Esophagus muscularis mucosa (tissue), 4 donors: ENCODE data around the gene LDB3. TPM values are rescaled to one million over a fixed set of nuclear protein-coding genes. Genes with fewer than 3 reads are reported as not detected.

Experiments
- DNase-seq: peaks from one replicate; pipeline ENCODE4 v3.0.0-alpha.2; 2017; ENCODE audit errors: extremely low spot score
- H3K27ac ChIP-seq, 4 donors: fragments of 200-600 bp; sonication (generic); replicated peaks in 1 of 4; 1 replicate in 3 of 4; 2 replicates in 1 of 4; pipeline ENCODE4 v1.5.1; 2016 to 2019; ENCODE audit warnings: mild to moderate bottlenecking in 1 of 4
- H3K27me3 ChIP-seq, 4 donors: fragments of 200-600 bp; sonication (generic); one replicate each; pipeline versions ENCODE4 v1.5.1 to v1.6.0; 2016 to 2019
- H3K36me3 ChIP-seq, 4 donors: fragments of 200-600 bp; sonication (generic); one replicate each; pipeline ENCODE4 v1.5.1; 2016 to 2019
- H3K4me1 ChIP-seq, 4 donors: fragments of 200-600 bp; sonication (generic); one replicate each; pipeline ENCODE4 v1.5.1; 2016 to 2019
- H3K4me3 ChIP-seq, 4 donors: fragments of 200-600 bp; sonication (generic); 1 replicate in 2 of 4; 2 replicates in 2 of 4; pipeline ENCODE4 v1.5.1; 2016 to 2019; ENCODE audit warnings: mild to moderate bottlenecking in 4 of 4, moderate library complexity in 1 of 4
- H3K9me3 ChIP-seq, 4 donors: fragments of 200-600 bp; sonication (generic); 1 replicate in 3 of 4; 2 replicates in 1 of 4; pipeline ENCODE4 v1.5.1; 2016 to 2019
- EP300 ChIP-seq: sonication (generic); formaldehyde crosslinking; IDR thresholded peaks from one replicate; pipeline ENCODE4 v1.6.1; 2017; ENCODE audit warnings: antibody characterized with exemption
- POLR2A ChIP-seq: fragments of 450-650 bp; IDR thresholded peaks from one replicate; pipeline ENCODE4 v1.6.1; 2017; ENCODE audit warnings: antibody characterized with exemption, moderate library complexity, mild to moderate bottlenecking, low read depth
- POLR2AphosphoS5 ChIP-seq, 2 donors: sonication (generic); formaldehyde crosslinking; IDR thresholded peaks; one replicate each; pipeline ENCODE4 v1.6.1; 2017; ENCODE audit warnings: antibody characterized with exemption in 2 of 2
- WGBS: methylation state at CpG from one replicate; pipeline ENCODE4 v1.1.5; 2018; 5-methylcytosine and 5-hydroxymethylcytosine counted together
- intact Hi-C: fragments of 100-400 bp; cut with DNase I; formaldehyde crosslinking; loops from one replicate; pipeline ENCODE4 v1.15.1; 2023
- total RNA-seq, 4 donors: library from RNA; depleted of rRNA; stranded (reverse); fragments of >200 nt; gene quantifications; one replicate each; pipeline versions ENCODE4 v1.1.0 to v1.2.1, GENCODE V29; 2016
- TF ChIP-seq, protein P1 (sequence below), 3 experiments: fragments of 200-600 bp in 2 of 3; fragments of 450-650 bp in 1 of 3; sonication (generic) in 2 of 3; IDR thresholded peaks; one replicate each; pipeline ENCODE4 v1.5.1; 2017 to 2019; ENCODE audit warnings: antibody characterized with exemption in 3 of 3, mild to moderate bottlenecking in 2 of 3, moderate library complexity in 1 of 3

Gene LDB3
- total RNA-seq, 4 donors from 2014 or later = 12.6 to 42.3 (median 21.6) TPM

DNA sequence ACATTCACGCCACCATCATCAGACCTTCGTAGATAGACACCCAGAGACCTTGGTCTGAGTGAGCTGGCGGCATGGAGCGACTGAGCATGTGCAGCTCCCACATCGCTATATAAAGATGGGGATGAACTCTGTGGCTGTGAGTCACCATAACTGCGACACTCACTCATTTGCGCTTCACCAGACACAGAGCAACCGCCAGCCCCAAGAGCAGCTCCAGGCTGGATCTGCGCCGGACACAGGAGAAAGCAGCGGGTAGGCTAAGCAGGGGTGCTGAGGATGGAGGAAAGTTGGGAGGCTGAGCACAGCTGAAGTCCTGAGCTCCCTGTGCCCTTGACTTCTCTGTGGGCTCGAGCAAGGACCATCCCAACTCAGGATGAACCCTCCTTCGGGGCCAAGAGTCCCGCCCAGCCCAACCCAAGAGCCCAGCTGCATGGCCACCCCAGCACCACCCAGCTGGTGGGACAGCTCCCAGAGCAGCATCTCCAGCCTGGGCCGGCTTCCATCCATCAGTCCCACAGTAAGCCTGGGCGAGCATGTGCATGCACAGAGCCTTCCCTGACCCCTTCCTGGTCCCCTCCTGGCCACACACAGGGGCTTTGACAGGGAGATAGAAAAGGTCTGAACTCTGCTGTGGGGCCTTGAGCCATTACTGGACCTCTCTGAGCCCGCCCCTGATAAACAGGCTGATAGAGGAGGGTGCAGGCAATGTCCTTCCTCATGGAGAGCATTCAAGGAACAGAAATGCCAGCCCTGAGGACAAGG lies 13.7 kb upstream of the LDB3 start, which contains the start of gene OPN4:
Gene OPN4, plus strand, starts transcription at position 137 of the 762 bp plus-strand sequence. Its CDS starts 237 bp downstream, at position 374.
- Histone ChIP-seq H3K36me3 (no peaks in the 10 kb centered on the region), H3K4me3 (no peak within 1 kb of the TSS), H3K27ac (no peak within 1 kb of the TSS), H3K9me3 (no peaks in the 10 kb centered on the region), H3K4me1 (peaks cover 5 to 23% (median 13%) of the 10 kb centered on the region in 4 donors), H3K27me3 (no peaks in the 10 kb centered on the region)
- no peak for DNase-seq
- 84% methylated on average over 12 of the region's 17 CpGs for WGBS
- no peak for TF ChIP-seq EP300
- no peak for TF ChIP-seq POLR2AphosphoS5 (IDR thresholded peaks at IDR 0.05)
- TF ChIP-seq, protein P1, sequence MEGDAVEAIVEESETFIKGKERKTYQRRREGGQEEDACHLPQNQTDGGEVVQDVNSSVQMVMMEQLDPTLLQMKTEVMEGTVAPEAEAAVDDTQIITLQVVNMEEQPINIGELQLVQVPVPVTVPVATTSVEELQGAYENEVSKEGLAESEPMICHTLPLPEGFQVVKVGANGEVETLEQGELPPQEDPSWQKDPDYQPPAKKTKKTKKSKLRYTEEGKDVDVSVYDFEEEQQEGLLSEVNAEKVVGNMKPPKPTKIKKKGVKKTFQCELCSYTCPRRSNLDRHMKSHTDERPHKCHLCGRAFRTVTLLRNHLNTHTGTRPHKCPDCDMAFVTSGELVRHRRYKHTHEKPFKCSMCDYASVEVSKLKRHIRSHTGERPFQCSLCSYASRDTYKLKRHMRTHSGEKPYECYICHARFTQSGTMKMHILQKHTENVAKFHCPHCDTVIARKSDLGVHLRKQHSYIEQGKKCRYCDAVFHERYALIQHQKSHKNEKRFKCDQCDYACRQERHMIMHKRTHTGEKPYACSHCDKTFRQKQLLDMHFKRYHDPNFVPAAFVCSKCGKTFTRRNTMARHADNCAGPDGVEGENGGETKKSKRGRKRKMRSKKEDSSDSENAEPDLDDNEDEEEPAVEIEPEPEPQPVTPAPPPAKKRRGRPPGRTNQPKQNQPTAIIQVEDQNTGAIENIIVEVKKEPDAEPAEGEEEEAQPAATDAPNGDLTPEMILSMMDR (IDR thresholded peaks at IDR 0.05) = no peak
- TF ChIP-seq POLR2A = no peak
- intact Hi-C loops = no loop called here

DNA sequence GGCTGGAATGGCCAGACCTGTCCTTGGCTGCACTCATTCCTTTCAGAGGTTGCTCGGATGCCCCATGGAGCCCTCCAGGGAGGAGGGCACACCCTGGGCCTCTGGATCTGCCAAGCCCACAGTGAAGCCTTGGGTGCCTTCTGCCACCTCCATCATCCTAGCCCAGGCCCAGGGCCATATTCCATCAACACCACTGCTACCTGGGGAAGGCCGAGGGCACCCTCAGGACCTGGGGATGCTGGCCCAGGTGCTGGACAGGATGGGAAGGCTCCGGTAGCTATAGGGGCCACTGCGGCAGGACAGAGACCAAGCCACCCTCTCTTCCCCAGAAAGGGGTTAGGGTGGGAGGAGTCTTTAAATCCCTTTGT lies 13.2 kb upstream of the LDB3 start:
- Histone ChIP-seq H3K9me3 (no peaks in the 10 kb centered on the region), H3K4me3 (no peak overlapping the region), H3K27me3 (no peaks in the 10 kb centered on the region), H3K27ac (no peak overlapping the region), H3K4me1 (peaks cover 0 to 19% (median 8%) of the 10 kb centered on the region in 4 donors), H3K36me3 (no peaks in the 10 kb centered on the region)
- WGBS = no CpG with 5 or more reads among the region's 4 CpGs
- TF ChIP-seq POLR2AphosphoS5 (IDR thresholded peaks at IDR 0.05) (no peak), POLR2A (no peak), EP300 (no peak)
- TF ChIP-seq, protein P1 (IDR thresholded peaks at IDR 0.05) = no peak
- intact Hi-C loops = no loop called here
- no peak for DNase-seq

GRCh38 chr10:86655596-86655995 lies 12.7 kb upstream of the LDB3 start:
- H3K9me3 ChIP-seq = no peaks in the 10 kb centered on the region
- no peak overlapping the region for H3K4me3 ChIP-seq
- no peak for DNase-seq
- intact Hi-C loops = no loop called here
- H3K36me3 ChIP-seq = no peaks in the 10 kb centered on the region
- H3K4me1 ChIP-seq = peaks cover 0 to 19% (median 5%) of the 10 kb centered on the region in 4 donors
- no peak for TF ChIP-seq EP300
- TF ChIP-seq POLR2AphosphoS5 (IDR thresholded peaks at IDR 0.05) = no peak
- TF ChIP-seq, protein P1 (IDR thresholded peaks at IDR 0.05) = no peak
- no peak for TF ChIP-seq POLR2A
- H3K27ac ChIP-seq = no peak overlapping the region
- no peaks in the 10 kb centered on the region for H3K27me3 ChIP-seq
- 89% methylated on average over 3 of the region's 3 CpGs for WGBS

DNA sequence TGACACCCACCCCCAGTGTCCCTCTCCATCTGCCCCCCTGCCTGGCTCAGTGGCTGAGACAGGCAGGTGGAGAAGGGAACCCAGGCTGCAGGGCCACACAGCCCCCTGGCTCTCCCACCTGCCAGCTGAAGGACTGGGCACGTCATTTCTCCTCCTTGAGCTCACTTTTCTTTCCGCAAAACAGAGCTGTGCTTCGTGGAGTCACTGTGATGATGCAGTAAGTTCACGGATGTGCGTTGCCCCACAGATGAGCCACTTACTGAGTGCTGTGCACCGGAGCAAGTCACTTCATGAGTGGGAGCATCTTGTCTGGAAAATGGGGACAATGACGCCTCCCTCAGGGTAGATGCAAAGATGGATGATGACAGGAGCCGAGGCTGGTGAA lies 11.3 kb upstream of the LDB3 start:
- no peaks in the 10 kb centered on the region for H3K36me3 ChIP-seq
- peaks cover 10 to 18% (median 10%) of the 10 kb centered on the region in 4 donors for H3K4me1 ChIP-seq
- H3K27me3 ChIP-seq = no peaks in the 10 kb centered on the region
- TF ChIP-seq, protein P1 (IDR thresholded peaks at IDR 0.05) = no peak
- TF ChIP-seq EP300 (no peak), POLR2AphosphoS5 (IDR thresholded peaks at IDR 0.05) (no peak), POLR2A (no peak)
- no peak for DNase-seq
- H3K9me3 ChIP-seq = no peaks in the 10 kb centered on the region
- intact Hi-C loops = no loop called here
- H3K27ac ChIP-seq = no peak overlapping the region
- whole genome bisulfite sequencing = 97% methylated on average over 8 of the region's 8 CpGs
- H3K4me3 ChIP-seq = no peak overlapping the region
